Caco-2 (cell line): ENCODE results near the gene PAXX. TPM values are rescaled to one million over a fixed set of nuclear protein-coding genes. Genes with fewer than 3 reads are reported as not detected.

Experiments used
- BruUV-seq: library from RNA; stranded (reverse); fragments of 400-500 nt; replicated peaks from 2 replicates; lab custom pipeline; 2021; lab: Mats Ljungman, UMichigan
- CTCF ChIA-PET: fragments of 300-600 bp; sonication (Branson Sonifier 250); formaldehyde crosslinking; loops from one replicate; lab custom pipeline; 2022; ENCODE audit warnings: antibody characterized with exemption; lab: Charles Lee
- POLR2A ChIA-PET: fragments of 300-600 bp; sonication (Branson Sonifier 250); formaldehyde crosslinking; loops from one replicate; lab custom pipeline; 2022; ENCODE audit warnings: antibody characterized with exemption; lab: Charles Lee
- DNase-seq, 2 experiments: peaks; one replicate each; pipeline versions ENCODE4 v3.0.0 to v3.0.0-alpha.2; 2020 to 2022
- H3K27me3 ChIP-seq: replicated peaks from 2 replicates; pipeline ENCODE4 v1.6.0; 2011; ENCODE audit warnings: low read length; ENCODE audit not compliant: control insufficient read depth, insufficient read depth
- H3K36me3 ChIP-seq: 2 replicates; pipeline ENCODE4 v1.5.1; 2011; ENCODE audit warnings: low read length; ENCODE audit not compliant: control insufficient read depth, insufficient read depth
- H3K4me1 ChIP-seq: fragments of 250-450 bp; sonication (Bioruptor Pico); 2 replicates; pipeline ENCODE4 v1.5.1; 2020; ENCODE audit warnings: mild to moderate bottlenecking
- H3K4me3 ChIP-seq: 2 replicates; pipeline ENCODE4 v1.5.1; 2011; ENCODE audit warnings: low read depth, mild to moderate bottlenecking, control low read depth, low read length
- H3K9me3 ChIP-seq: fragments of 250-450 bp; sonication (Bioruptor Pico); 2 replicates; pipeline ENCODE4 v1.5.1; 2020; ENCODE audit warnings: mild to moderate bottlenecking, moderate library complexity
- H3K27ac Mint-ChIP-seq: one replicate; pipeline ENCODE4 v1.8.0; 2022; ENCODE audit warnings: mixed read lengths; ENCODE audit not compliant: unreplicated experiment
- H3K27me3 Mint-ChIP-seq: one replicate; pipeline ENCODE4 v1.8.0; 2022; ENCODE audit warnings: mixed read lengths; ENCODE audit not compliant: insufficient read depth, unreplicated experiment
- H3K36me3 Mint-ChIP-seq: one replicate; pipeline ENCODE4 v1.8.0; 2022; ENCODE audit warnings: mild to moderate bottlenecking, mixed read lengths; ENCODE audit not compliant: insufficient read depth, unreplicated experiment
- H3K4me1 Mint-ChIP-seq: one replicate; pipeline ENCODE4 v1.8.0; 2022; ENCODE audit warnings: low read depth, mixed read lengths; ENCODE audit not compliant: unreplicated experiment
- H3K4me3 Mint-ChIP-seq: one replicate; pipeline ENCODE4 v1.8.0; 2022; ENCODE audit warnings: mild to moderate bottlenecking, moderate library complexity, mixed read lengths; ENCODE audit not compliant: unreplicated experiment
- H3K9me3 Mint-ChIP-seq: one replicate; pipeline ENCODE4 v1.8.0; 2022; ENCODE audit warnings: mixed read lengths; ENCODE audit not compliant: unreplicated experiment
- CTCF ChIP-seq, 2 experiments: fragments of 200-600 bp in 1 of 2; IDR thresholded peaks; 1 replicate in 1 of 2; 2 replicates in 1 of 2; pipeline versions ENCODE4 v1.5.1 to v1.8.0; 2011 to 2022; ENCODE audit warnings: antibody characterized with exemption in 1 of 2, control low read depth in 1 of 2, inconsistent platforms in 1 of 2, low read depth in 1 of 2, low read length in 1 of 2, mild to moderate bottlenecking in 1 of 2, moderate library complexity in 1 of 2; ENCODE audit not compliant: insufficient read depth in 1 of 2, severe bottlenecking in 1 of 2, unreplicated experiment in 1 of 2
- intact Hi-C: fragments of 100-400 bp; cut with micrococcal nuclease; formaldehyde crosslinking; loops from one replicate; pipeline ENCODE4 v1.10.0; 2022; ENCODE audit not compliant: unreplicated experiment
- total RNA-seq: library from RNA; stranded (reverse); gene quantifications from 2 replicates; pipeline ENCODE4 v1.2.3, GENCODE V29; 2022

The PAXX gene
- total RNA-seq, 1 experiment from 2014 or later: 66.2 TPM

- no peak for TF ChIP-seq CTCF (IDR thresholded peaks at IDR 0.05; ENCODE audit: insufficient read depth in 1 of 2, low read depth in 1 of 2, low read length in 1 of 2, severe bottlenecking in 1 of 2, unreplicated experiment in 1 of 2)
- H3K27me3 Mint-ChIP-seq: no peaks in the 10 kb centered on the region
- POLR2A ChIA-PET: no interaction called here
- DNase-seq: peak in 1 of 2 experiments; percentile 51
- CTCF ChIA-PET: interaction anchor here (1.9 to 3.6 kb wide), 2 partner anchors 8 to 41 kb away, joined by 6 to 42 read pairs; partner anchors contain the start of gene SAPCD2
- peak within 1 kb of the TSS; percentile 42 for H3K27ac Mint-ChIP-seq
- Histone ChIP-seq H3K4me3 (peak within 1 kb of the TSS; percentile 75), H3K4me1 (peaks cover 14% of the 10 kb centered on the region), H3K36me3 (no peaks in the 10 kb centered on the region), H3K27me3 (no peaks in the 10 kb centered on the region), H3K9me3 (no peaks in the 10 kb centered on the region)
- no TSS peak for BruUV-seq
- H3K9me3 Mint-ChIP-seq: no peaks in the 10 kb centered on the region
- peak within 1 kb of the TSS; percentile 82 for H3K4me3 Mint-ChIP-seq
- intact Hi-C loops: loop anchor here (2.0 kb wide), 1 partner anchor 79 kb away; no protein-coding TSS in a partner anchor
- peaks cover 5% of the 10 kb centered on the region for H3K36me3 Mint-ChIP-seq
- H3K4me1 Mint-ChIP-seq: no peaks in the 10 kb centered on the region
Measured at GRCh38 chr9:137027369-137028262, 35.4 kb downstream of the PAXX start, which contains the start of gene ABCA2. Gene ABCA2, minus strand, starts transcription at chr9:137028237. Its CDS starts 97 bp downstream, at chr9:137028140.

GRCh38 chr9:137028263-137029057 lies 36.2 kb downstream of the PAXX start:
- Histone ChIP-seq H3K27me3 (no peaks in the 10 kb centered on the region), H3K9me3 (no peaks in the 10 kb centered on the region), H3K4me3 (peak overlapping the region; percentile 75), H3K4me1 (peaks cover 14% of the 10 kb centered on the region), H3K36me3 (no peaks in the 10 kb centered on the region)
- Mint-ChIP-seq H3K27ac (no peak overlapping the region), H3K9me3 (no peaks in the 10 kb centered on the region), H3K4me3 (peak overlapping the region; percentile 74), H3K4me1 (no peaks in the 10 kb centered on the region), H3K36me3 (peaks cover 5% of the 10 kb centered on the region), H3K27me3 (no peaks in the 10 kb centered on the region)
- BruUV-seq: no TSS peak
- intact Hi-C loops: loop anchor here (2.0 kb wide), 1 partner anchor 80 kb away; no protein-coding TSS in a partner anchor
- peak in 1 of 2 experiments; percentile 69 for TF ChIP-seq CTCF (IDR thresholded peaks at IDR 0.05; ENCODE audit: insufficient read depth in 1 of 2, low read depth in 1 of 2, low read length in 1 of 2, severe bottlenecking in 1 of 2, unreplicated experiment in 1 of 2)
- ChIA-PET POLR2A (interaction anchor here (0.6 to 1.4 kb wide), 2 partner anchors 37 to 58 kb away, joined by 3 to 6 read pairs; partner anchors contain the start of gene MAN1B1), CTCF (interaction anchor here (0.6 to 3.6 kb wide), 23 partner anchors 18 to 238 kb away, joined by 3 to 42 read pairs (median 5); partner anchors contain the start of genes CLIC3, FBXW5, MAN1B1 and PAXX)
- DNase-seq: peak; percentile 69 to 82
